GM19372 (cell line): Measurements from ENCODE around the gene TIAM2.
"Not testable (repeated sequence)": the region's sequence is repeated elsewhere in the genome, so short reads cannot be mapped to it uniquely, and the experiment has no call there.

ENCODE experiments used
- ATAC-seq: cut with Tn5 transposase; IDR thresholded peaks from one replicate; pipeline ENCODE4 v1.9.1; 2021; ENCODE audit warnings: mild to moderate bottlenecking, low read depth, moderate library complexity; ENCODE audit not compliant: unreplicated experiment

Gene TIAM2

DNA sequence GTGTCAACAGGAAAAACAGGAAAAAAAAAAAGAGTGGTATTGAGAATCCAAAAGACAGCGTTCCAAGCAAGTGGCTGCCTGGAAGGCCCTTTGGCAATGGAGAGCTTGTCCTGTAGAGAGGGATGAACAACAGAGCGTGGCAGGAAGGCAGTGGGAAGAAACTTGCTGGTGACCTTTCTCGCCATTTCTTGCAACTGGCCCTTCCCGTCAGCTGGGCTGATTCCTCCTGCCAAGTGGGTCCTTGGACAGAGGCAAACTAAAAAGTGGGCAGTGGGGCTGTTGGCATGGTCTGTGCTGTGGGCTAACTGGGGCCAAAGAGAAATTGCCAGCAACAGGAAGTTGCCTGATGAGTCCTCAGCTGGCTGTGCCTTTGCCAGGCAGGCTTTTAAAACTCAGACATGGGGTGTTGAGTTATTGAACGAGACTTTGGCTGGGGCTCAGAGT, 224.8 kb downstream of the TIAM2 start:
- no peak for ATAC-seq

DNA sequence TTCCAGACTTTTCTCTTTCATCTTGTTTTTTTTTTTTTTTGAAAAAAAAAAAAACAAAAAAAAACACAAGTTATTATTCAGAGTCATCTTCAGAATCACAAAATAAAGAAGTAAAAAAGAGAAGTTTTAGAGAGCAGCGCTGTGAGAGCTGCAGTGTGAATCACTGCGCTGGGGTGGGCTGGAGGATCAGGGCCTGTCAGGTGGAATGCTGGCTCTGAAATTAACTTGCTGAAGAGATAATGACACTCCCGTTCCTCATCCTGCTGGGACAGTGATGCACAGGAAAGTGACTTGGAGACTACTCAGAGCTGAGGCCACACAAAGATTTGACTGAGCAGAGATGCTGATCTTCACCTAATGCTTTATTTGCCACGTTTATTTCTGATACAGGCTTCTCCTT, 226.0 kb downstream of the TIAM2 start:
- ATAC-seq, result no peak

DNA sequence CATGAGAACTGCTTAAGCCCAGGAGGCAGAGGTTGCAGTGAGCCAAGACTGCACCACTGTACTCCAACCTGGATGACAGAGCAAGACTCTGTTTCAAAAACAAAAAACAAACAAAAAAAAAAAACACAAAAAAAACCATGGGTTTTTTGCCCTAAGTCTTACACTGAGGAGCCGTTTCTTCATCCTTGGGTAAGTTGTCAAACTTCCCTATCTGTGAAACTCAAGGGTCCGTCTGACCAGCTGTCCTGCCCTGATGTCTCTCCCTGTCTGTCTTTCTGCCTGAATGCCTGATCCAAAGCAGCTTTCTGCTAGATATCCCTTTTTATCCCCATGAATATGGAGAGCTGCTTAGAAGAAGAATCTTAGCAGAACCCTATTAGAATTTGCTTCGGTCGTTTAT, 227.4 kb downstream of the TIAM2 start:
- no peak for ATAC-seq

GRCh38 chr6:155223646-155224451, 228.7 kb downstream of the TIAM2 start:
- ATAC-seq, result peak; percentile 95

- ATAC-seq, result no peak
Measured at GRCh38 chr6:155224618-155225017, 229.5 kb downstream of the TIAM2 start.

- ATAC-seq, result no peak
Measured at GRCh38 chr6:155227046-155227445, 231.9 kb downstream of the TIAM2 start.

- no peak for ATAC-seq
Measured at GRCh38 chr6:155228546-155229166, 233.5 kb downstream of the TIAM2 start.

DNA sequence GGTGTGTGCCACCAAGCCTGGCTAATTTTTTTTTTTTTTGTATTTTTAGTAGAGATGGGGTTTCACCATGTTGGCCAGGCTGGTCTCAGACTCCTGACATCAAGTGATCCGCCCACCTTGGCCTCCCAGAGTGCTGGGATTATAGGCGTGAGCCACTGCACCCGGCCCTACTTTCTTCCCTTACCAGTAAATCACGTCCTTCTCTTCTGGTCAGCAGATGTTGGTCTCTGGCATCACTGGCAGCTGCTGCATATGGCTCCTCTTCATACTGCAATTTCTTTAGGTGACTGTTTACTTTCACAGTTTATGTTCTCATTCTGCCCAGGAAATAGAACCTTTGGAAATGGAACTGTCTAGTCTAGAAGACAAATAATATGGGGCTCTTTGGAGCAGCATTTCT, 235.9 kb downstream of the TIAM2 start:
- not testable (repeated sequence) for ATAC-seq

DNA sequence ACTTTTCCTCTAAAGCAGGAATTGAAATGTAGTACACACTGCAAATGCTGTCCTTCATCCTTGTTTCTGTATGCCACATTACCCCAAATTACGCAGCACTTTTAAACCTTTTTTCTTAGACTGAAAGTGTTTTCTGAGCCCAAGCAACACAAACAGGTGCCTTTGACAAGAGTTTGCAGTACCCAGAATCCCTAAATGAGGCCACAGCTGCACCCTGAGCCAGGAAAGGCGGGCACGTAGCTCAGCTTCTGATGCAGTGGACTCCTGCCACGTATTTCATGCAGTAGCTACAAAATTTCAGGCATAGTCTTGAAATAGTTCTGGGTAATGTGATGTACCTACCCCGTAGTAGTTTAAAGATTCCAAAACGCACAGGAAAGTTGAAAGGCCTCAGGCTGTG, 237.7 kb downstream of the TIAM2 start:
- ATAC-seq, result no peak

DNA sequence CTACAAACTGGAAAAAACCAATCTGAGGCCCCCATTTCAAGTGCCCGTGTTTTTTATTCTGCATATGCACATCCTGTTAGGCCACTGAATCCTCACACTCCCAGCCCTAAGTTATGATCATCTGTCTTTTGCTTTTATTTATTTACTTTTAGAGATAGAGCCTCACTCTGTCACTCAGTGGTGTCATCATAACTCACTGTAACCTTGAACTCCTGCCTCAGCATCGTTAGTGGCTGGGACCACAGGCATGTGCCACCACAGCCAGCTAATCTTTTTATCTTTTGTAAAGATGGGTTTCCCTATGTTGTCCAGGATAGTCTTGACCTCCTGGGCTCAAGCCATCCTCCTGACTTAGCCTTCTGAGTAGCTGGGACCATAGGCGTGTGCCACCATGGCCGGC, 239.1 kb downstream of the TIAM2 start:
- no peak for ATAC-seq

DNA sequence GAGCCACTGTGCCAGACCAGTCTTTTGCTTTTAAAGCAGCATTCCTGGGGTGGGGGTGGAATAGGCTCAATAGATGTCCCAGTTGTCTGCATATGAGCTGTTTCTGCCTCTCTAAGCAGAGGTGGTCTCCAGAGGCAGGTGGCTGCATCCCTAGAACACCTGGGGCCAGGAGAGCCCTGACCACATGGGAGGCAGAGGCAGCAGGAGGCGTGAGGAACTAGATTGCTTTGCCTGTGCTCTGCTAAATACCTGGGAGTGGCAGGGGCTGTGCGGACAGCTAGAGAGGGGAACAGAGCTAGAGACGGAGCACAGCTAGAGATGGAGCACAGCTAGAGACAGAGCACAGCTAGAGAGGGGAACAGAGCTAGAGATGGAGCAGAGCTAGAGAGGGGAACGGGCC, 239.6 kb downstream of the TIAM2 start:
- no peak for ATAC-seq

DNA sequence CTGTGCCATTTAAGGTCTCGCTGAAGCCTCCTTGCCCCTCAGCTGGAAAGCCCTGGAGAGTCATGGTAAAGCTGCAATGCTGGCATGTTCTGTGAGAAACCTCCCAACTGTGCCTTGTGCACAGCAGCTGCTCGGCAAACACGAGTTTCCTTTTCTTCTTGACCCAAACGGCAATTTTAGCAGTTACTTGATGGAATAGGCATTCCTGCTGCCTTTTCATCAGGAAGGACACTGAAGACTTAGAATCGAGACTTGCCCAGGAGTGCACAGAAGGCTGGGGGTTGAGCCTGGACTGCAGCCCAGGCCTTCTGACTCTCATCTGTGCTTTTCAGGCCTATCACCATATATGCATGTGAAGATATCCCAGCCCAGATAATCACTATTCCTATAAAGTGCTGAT, 240.0 kb downstream of the TIAM2 start:
- no peak for ATAC-seq

GRCh38 chr6:155237613-155238012, 242.5 kb downstream of the TIAM2 start:
- ATAC-seq, result no peak

- ATAC-seq, result no peak
Measured at GRCh38 chr6:155240905-155241600, 245.9 kb downstream of the TIAM2 start.

- ATAC-seq, result no peak
Measured at GRCh38 chr6:155241966-155242365, 246.9 kb downstream of the TIAM2 start.

DNA sequence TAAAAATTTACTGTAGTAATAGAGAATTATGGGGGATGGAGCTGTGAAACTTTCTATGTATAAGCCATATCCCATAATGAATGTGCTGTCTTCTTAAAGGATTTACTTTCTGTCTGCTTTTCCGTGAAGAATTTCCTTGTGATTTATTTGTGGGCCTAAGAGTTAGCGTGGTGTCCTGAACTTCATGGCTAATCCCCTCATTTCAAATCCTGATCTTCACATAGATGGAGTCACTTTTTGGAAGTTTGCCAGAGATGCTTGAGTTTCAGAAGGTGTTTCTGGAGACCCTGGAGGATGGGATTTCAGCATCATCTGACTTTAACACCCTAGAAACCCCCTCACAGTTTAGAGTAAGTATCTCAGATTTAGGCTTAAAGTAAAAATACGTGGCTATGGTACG, 249.3 kb downstream of the TIAM2 start:
- ATAC-seq, result no peak

DNA sequence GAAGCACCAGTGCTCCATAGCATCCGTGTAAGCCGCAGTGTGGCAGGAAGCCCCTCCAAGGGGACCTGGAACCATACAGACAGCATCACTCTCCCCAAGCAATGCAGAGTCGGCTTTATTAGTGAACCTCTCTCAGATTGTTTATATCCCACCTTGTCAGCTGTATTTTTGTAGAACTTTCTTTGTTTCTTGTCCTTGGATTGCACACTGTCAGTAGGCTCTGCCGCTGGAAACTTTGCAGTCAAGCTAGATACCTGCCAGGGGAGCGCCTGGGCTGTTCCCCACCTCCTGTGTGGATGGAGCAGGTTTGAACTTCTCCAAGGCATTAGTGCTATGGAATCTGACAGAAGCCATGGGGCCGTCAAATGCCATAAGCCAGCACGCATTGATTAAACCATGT, 250.1 kb downstream of the TIAM2 start:
- no peak for ATAC-seq

DNA sequence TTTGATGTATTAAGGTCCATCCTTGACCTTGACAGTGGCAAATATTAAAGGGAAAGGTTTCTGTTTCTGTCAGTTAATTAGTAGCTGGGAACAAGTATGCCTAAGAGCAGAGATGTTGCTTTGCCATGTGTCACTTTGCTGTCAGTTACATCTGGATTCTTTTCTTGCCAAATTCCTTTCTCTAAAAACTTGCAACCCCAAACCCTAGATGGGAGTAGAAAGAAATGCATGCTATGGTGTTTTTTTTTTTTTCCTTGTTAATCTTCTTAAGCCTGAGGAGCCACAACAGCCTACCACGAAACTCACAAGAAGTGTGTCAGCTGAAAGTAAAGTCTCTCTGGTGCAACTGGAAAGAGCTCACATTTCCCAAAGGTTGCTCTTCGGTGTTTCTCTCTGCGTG, 250.7 kb downstream of the TIAM2 start:
- no peak for ATAC-seq

- ATAC-seq, result no peak
Measured at GRCh38 chr6:155246825-155247224, 251.7 kb downstream of the TIAM2 start.

- no peak for ATAC-seq
Measured at GRCh38 chr6:155247618-155248007, 252.5 kb downstream of the TIAM2 start.
